ACHN (cell line): ENCODE data around the gene MYO18B.

Experiments used
- DNase-seq: peaks from one replicate; pipeline ENCODE4 v3.0.0-alpha.2; 2015
- in situ Hi-C: cut with HindIII; loops from 2 replicates; pipeline ENCODE4 v1.10.0; 2017; ENCODE audit warnings: low sequenced_read_pairs, low pct_ligation_motif_present, low pct_unique_long_range_greater_than_20kb

Gene MYO18B

GRCh38 chr22:26079009-26079408, 337.0 kb downstream of the MYO18B start:
- in situ Hi-C loops: no loop called here
- DNase-seq: peak; percentile 20
